ENCODE measurements around the gene LY6G6C. TPM values are rescaled to one million over a fixed set of nuclear protein-coding genes. Genes with fewer than 3 reads are reported as not detected.

Gene LY6G6C
- total RNA-seq, 2 donors from 2014 or later, result not detected

- no peaks in the 10 kb centered on the region for H3K27me3 Mint-ChIP-seq
- peaks cover 5% of the 10 kb centered on the region for H3K36me3 Mint-ChIP-seq (ENCODE audit: low read depth)
- H3K9me3 ChIP-seq (ENCODE audit: control insufficient read depth, low read length, poor library complexity, severe bottlenecking), result no peaks in the 10 kb centered on the region
- H3K27ac Mint-ChIP-seq, result no peak overlapping the region
- peaks cover 8% of the 10 kb centered on the region for H3K4me1 Mint-ChIP-seq
- DNase-seq (no peak), ATAC-seq (no peak)
- no peak overlapping the region for H3K4me3 Mint-ChIP-seq
Measured at GRCh38 chr6:31687321-31687720, 34.2 kb downstream of the LY6G6C start.

DNA sequence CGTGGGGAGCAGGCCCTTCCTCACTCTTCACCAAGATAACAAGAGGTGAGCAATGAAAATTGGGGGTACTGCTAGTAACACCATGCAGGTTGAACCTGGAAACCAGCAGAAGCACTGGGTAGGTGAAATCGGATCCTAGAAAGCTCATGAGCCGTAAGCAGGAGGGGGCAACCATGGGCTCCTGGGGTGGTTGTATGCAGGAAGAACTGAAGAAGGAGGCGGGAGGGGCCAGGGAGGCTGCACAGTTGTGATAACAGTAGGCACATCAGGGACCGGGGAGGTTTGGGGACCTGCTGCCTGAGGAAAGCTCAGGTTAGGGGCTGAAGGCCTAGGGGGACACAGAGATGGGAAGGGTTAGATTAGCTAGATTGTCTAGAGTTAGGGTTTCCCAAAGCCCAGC lies 35.1 kb downstream of the LY6G6C start:
- H3K27me3 Mint-ChIP-seq, result no peaks in the 10 kb centered on the region
- DNase-seq, result no peak
- no peak overlapping the region for H3K4me3 Mint-ChIP-seq
- peak overlapping the region; percentile 84 for H3K27ac Mint-ChIP-seq
- no peaks in the 10 kb centered on the region for H3K9me3 ChIP-seq (ENCODE audit: control insufficient read depth, low read length, poor library complexity, severe bottlenecking)
- H3K36me3 Mint-ChIP-seq (ENCODE audit: low read depth), result peaks cover 4% of the 10 kb centered on the region
- H3K4me1 Mint-ChIP-seq, result peaks cover 11% of the 10 kb centered on the region
- no peak for ATAC-seq

DNA sequence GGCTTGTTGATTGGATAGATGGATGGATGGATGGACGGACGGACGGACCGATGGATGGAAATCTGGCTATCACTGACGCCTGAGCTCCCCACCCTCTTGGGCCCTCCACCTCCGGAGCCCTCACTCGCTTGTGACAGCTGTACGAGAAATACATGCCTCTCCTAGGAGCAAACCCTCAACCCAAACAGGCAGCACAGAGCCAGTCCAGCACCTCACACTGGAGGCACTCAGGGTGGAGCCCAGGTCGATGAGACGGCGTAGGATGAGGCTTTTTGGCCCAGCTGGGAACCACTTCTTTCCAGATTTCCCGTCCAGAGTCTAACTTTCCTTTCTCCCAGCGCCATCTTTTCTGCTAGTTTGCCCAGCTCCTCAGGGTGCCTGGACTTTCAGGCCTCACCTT lies 38.0 kb downstream of the LY6G6C start:
- no peak for DNase-seq
- Mint-ChIP-seq H3K36me3 (ENCODE audit: low read depth) (peaks cover 4% of the 10 kb centered on the region), H3K4me3 (no peak overlapping the region), H3K4me1 (peaks cover 26% of the 10 kb centered on the region), H3K27ac (no peak overlapping the region), H3K27me3 (no peaks in the 10 kb centered on the region)
- H3K9me3 ChIP-seq (ENCODE audit: control insufficient read depth, low read length, poor library complexity, severe bottlenecking), result no peaks in the 10 kb centered on the region
- no peak for ATAC-seq

DNA sequence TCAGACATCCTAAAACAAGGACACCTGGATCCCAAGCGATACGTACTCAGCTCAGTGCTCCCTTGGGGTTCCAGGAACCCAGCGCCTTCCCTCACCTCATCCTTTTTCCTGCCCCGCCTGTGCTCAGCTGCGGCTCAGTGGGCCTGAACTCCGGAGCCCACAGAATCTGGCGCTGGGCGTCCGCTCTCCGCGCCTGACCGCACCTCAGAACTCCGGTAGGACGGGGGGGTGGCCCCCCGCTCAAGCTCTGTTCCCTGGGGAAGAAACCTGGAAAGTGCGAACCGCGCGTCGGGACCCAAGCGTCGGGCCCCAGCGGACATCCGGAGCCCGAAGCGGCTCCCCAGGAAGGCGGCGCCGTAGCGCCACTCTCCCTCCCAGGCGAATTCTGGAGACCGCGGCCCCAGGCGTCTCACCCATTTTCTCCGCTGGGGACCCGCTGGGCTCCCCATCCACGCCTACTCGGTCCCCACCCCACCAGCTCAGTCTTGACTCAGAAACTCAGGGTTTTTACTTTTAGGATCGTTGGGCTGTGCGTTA lies 40.3 kb downstream of the LY6G6C start:
- DNase-seq (peak in 1 of 3 donors; percentile 25), ATAC-seq (peak; percentile 66)
- Mint-ChIP-seq H3K4me3 (peak overlapping the region; percentile 93), H3K27ac (peak overlapping the region; percentile 96), H3K4me1 (peaks cover 32% of the 10 kb centered on the region), H3K27me3 (no peaks in the 10 kb centered on the region), H3K36me3 (ENCODE audit: low read depth) (peaks cover 1% of the 10 kb centered on the region)
- no peaks in the 10 kb centered on the region for H3K9me3 ChIP-seq (ENCODE audit: control insufficient read depth, low read length, poor library complexity, severe bottlenecking)

DNA sequence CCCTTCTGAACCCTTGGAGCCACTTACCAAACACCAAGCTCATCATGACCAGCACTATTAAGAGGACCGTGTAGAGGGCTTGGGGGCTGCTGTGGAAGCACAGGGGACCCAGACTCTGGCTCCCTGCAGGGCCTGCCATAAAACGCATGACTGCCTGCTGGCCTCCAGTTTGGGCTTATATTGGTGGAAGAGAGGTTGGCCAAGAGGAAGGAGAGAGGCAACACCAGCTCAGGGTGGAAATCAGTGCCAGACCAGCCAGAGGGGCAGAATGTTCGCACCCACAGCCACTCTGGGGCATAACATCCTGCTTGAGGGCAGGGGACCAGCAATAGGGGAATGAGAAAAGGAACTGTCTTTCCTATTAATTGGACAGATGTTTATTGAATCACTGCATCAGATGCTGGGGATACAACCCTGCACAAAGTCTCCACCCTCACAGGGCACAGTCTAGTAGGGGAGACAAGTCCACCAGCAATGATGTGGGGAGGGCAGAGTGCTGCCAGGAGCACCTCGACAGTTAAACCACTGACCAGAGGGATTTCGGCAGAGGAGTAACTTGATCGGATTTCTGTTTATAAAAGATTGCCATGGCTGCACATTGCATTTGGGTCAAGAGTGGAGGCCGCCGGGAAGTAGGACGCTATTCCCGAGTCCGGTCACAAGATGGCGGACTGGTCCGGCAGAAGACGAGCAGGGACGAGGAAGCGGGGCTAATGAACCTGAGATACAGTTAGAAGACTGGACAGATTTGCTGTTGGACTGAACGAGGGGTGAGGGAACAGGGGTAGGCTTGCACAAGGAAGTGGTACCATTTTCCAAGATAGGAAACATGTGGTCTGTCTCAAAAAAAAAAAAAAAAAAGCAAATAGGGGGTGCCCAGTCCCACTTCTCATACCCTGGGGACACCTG lies 41.1 kb downstream of the LY6G6C start, which contains the start of gene LY6G5C:
Gene LY6G5C (minus strand): TSS at position 842 of the 909 bp plus-strand sequence. CDS start 694 bp downstream, at position 148.
- Mint-ChIP-seq H3K36me3 (ENCODE audit: low read depth) (no peaks in the 10 kb centered on the region), H3K27ac (peak within 1 kb of the TSS; percentile 96), H3K4me3 (peak within 1 kb of the TSS; percentile 93), H3K4me1 (peaks cover 31% of the 10 kb centered on the region), H3K27me3 (no peaks in the 10 kb centered on the region)
- ATAC-seq (peak; percentile 77), DNase-seq (peak; percentile 32 to 44 (median 38))
- no peaks in the 10 kb centered on the region for H3K9me3 ChIP-seq (ENCODE audit: control insufficient read depth, low read length, poor library complexity, severe bottlenecking)

DNA sequence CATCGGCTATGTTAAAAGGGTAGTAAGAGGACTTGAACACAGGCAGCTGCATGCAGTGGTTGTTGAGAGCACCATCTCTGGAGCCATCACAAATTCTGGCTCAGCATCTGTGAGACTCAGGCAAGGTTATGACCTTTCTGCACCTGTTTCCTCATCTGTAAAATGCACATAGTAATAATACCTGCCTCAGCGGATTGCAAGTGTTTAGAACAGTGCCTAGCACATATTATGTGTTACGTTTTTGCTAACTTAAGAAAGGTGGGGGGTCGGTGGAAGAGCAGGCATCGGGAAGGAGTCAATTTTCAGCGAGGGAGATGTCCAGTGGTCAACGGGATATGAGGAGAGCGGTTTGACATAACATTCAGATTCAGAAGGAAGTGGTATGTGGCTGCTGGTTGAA lies 43.6 kb downstream of the LY6G6C start:
- H3K27me3 Mint-ChIP-seq, result no peaks in the 10 kb centered on the region
- no peaks in the 10 kb centered on the region for H3K9me3 ChIP-seq (ENCODE audit: control insufficient read depth, low read length, poor library complexity, severe bottlenecking)
- H3K36me3 Mint-ChIP-seq (ENCODE audit: low read depth), result peaks cover 2% of the 10 kb centered on the region
- H3K4me3 Mint-ChIP-seq, result no peak overlapping the region
- H3K27ac Mint-ChIP-seq, result peak overlapping the region; percentile 67
- no peak for DNase-seq
- peaks cover 31% of the 10 kb centered on the region for H3K4me1 Mint-ChIP-seq
- ATAC-seq, result no peak

DNA sequence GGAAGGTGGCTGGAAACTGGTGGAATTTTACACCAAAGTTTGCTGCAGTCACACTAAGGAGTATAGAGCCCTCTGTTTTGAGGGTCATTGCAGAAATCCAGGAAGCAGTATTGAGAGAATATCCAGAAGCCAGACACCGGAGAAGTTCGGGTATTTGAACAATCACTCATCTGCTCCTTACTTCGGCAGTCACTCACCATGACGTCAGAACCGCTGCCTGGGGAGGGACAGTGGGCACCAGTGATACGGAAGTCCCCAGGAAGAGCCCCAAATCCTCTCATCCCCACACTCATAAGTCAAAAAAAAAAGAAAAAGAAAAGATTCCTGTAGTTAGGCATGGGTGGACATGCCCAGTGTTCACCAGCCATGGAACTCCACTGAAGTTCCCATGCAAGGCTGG lies 44.6 kb downstream of the LY6G6C start:
- no peak for ATAC-seq
- H3K4me3 Mint-ChIP-seq, result peak overlapping the region; percentile 56
- DNase-seq, result no peak
- H3K9me3 ChIP-seq (ENCODE audit: control insufficient read depth, low read length, poor library complexity, severe bottlenecking), result no peaks in the 10 kb centered on the region
- peaks cover 5% of the 10 kb centered on the region for H3K36me3 Mint-ChIP-seq (ENCODE audit: low read depth)
- peaks cover 29% of the 10 kb centered on the region for H3K4me1 Mint-ChIP-seq
- no peak overlapping the region for H3K27ac Mint-ChIP-seq
- no peaks in the 10 kb centered on the region for H3K27me3 Mint-ChIP-seq

DNA sequence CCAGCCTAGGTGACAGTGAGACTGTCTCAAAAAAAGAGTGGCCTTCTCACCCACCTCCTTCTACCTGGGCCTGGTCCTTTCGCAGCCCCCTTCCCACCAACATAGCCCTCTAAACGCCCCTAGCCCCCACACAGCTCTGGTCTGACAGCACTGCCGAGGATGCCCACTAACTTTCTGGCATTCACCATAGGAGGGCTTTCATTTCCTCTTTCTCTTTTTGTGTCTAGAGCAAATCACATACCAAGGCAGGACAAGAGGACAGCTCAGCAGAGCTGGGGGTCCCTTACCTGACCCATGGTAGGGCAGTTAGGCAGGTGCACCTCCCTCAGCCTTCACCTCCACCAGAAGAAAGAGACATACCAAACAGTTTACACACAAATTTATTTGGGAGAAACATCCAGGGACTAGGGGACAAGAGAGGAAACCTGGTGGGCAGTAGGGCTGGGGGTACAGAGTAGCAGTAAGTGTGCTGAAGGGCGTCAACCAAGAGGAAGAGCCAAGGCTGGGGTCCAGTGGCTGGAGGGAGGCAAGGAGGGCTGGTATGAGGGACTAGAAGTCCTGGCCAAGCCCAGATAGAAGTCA lies 45.1 kb downstream of the LY6G6C start:
- no peaks in the 10 kb centered on the region for H3K27me3 Mint-ChIP-seq
- H3K9me3 ChIP-seq (ENCODE audit: control insufficient read depth, low read length, poor library complexity, severe bottlenecking), result no peaks in the 10 kb centered on the region
- H3K36me3 Mint-ChIP-seq (ENCODE audit: low read depth), result peaks cover 5% of the 10 kb centered on the region
- peak overlapping the region; percentile 56 for H3K4me3 Mint-ChIP-seq
- H3K4me1 Mint-ChIP-seq, result peaks cover 27% of the 10 kb centered on the region
- DNase-seq (no peak), ATAC-seq (no peak)
- H3K27ac Mint-ChIP-seq, result no peak overlapping the region

DNA sequence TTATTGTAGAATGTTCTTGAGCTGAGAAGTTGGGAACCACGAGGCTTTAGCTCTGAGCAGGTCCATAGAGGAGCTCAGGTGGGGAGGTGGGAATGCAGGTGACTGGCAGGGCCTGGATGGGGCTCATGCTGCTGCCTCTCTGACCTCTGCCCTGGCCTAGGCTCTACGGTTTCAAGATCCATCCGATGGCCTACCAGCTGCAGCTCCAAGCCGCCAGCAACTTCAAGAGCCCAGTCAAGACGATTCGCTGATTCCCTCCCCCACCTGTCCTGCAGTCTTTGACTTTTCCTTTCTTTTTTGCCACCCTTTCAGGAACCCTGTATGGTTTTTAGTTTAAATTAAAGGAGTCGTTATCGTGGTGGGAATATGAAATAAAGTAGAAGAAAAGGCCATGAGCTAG lies 51.9 kb downstream of the LY6G6C start, which contains the start of gene LY6G5B:
Gene LY6G5B (plus strand): TSS at position 301 of the 400 bp plus-strand sequence. CDS start 975 bp downstream, outside the sequence.
- H3K36me3 Mint-ChIP-seq (ENCODE audit: low read depth), result peaks cover 8% of the 10 kb centered on the region
- no peaks in the 10 kb centered on the region for H3K9me3 ChIP-seq (ENCODE audit: control insufficient read depth, low read length, poor library complexity, severe bottlenecking)
- no peak within 1 kb of the TSS for H3K4me3 Mint-ChIP-seq
- no peak within 1 kb of the TSS for H3K27ac Mint-ChIP-seq
- ATAC-seq (no peak), DNase-seq (no peak)
- peaks cover 16% of the 10 kb centered on the region for H3K4me1 Mint-ChIP-seq
- H3K27me3 Mint-ChIP-seq, result no peaks in the 10 kb centered on the region

Other genes starting within 250 kb of the LY6G6C start
- gene MICB, start 223.6 kb downstream of the LY6G6C start, total RNA-seq, result 10 to 100 TPM; 16.5 to 17.6 TPM
- gene MCCD1, start 192.8 kb downstream of the LY6G6C start, total RNA-seq, result not detected
- 100 to 1,000 TPM; 496 to 507 TPM for gene DDX39B, start 179.7 kb downstream of the LY6G6C start, total RNA-seq
- gene ATP6V1G2, start 175.1 kb downstream of the LY6G6C start, total RNA-seq, result 1 to 10 TPM; 1.4 to 2.0 TPM
- gene NFKBIL1, start 174.1 kb downstream of the LY6G6C start, total RNA-seq, result 1 to 10 TPM; 5.5 to 6.4 TPM
- 10 to 100 TPM; 19.9 to 26.0 TPM for gene LTA, start 149.5 kb downstream of the LY6G6C start, total RNA-seq
- 10 to 100 TPM; 28.9 to 33.6 TPM for gene TNF, start 146.2 kb downstream of the LY6G6C start, total RNA-seq
- gene LTB, start 139.3 kb downstream of the LY6G6C start, total RNA-seq, result 100 to 1,000 TPM; 791 to 891 TPM
- gene LST1, start 135.5 kb downstream of the LY6G6C start, total RNA-seq, result 10 to 100 TPM; 30.6 to 42.6 TPM
- gene NCR3, start 128.7 kb downstream of the LY6G6C start, total RNA-seq, result 1 to 10 TPM; 5.7 to 8.2 TPM
- 10 to 100 TPM in 1 of 2 donors, 1 to 10 TPM in 1; 8.1 to 13.2 TPM for gene AIF1, start 106.5 kb downstream of the LY6G6C start, total RNA-seq
- 100 to 1,000 TPM; 210 to 213 TPM for gene PRRC2A, start 101.0 kb downstream of the LY6G6C start, total RNA-seq
- 100 to 1,000 TPM; 229 to 233 TPM for gene BAG6, start 69.1 kb downstream of the LY6G6C start, total RNA-seq
- gene APOM, start 65.9 kb downstream of the LY6G6C start, total RNA-seq, result 1 to 10 TPM; 2.9 to 4.0 TPM
- gene C6orf47, start 61.0 kb downstream of the LY6G6C start, total RNA-seq, result 10 to 100 TPM; 13.3 to 16.9 TPM
- gene GPANK1, start 56.7 kb downstream of the LY6G6C start, total RNA-seq, result 10 to 100 TPM in 1 of 2 donors, 1 to 10 TPM in 1; 9.2 to 11.9 TPM
- gene CSNK2B, start 55.7 kb downstream of the LY6G6C start, total RNA-seq, result 100 to 1,000 TPM; 104 to 107 TPM
- 10 to 100 TPM; 27.6 to 32.7 TPM for gene LY6G5B, start 51.8 kb downstream of the LY6G6C start, total RNA-seq
- 1 to 10 TPM; 3.8 to 4.6 TPM for gene LY6G5C, start 40.7 kb downstream of the LY6G6C start, total RNA-seq
- gene ABHD16A, start 18.4 kb downstream of the LY6G6C start, total RNA-seq, result 10 to 100 TPM; 57.8 to 75.1 TPM
- 10 to 100 TPM in 1 of 2 donors, 1 to 10 TPM in 1; 1.6 to 29.1 TPM for gene LY6G6F, start 14.9 kb downstream of the LY6G6C start, total RNA-seq
- gene LY6G6D, start 6.4 kb downstream of the LY6G6C start, total RNA-seq, result not detected
- gene MPIG6B, start 1.6 kb upstream of the LY6G6C start, total RNA-seq, result 100 to 1,000 TPM in 1 of 2 donors, 1 to 10 TPM in 1; 3.4 to 129 TPM
- gene DDAH2, start 7.6 kb upstream of the LY6G6C start, total RNA-seq, result 1 to 10 TPM; 4.7 to 7.3 TPM
- gene CLIC1, start 14.8 kb upstream of the LY6G6C start, total RNA-seq, result 100 to 1,000 TPM; 145 to 152 TPM
- gene MSH5, start 18.3 kb upstream of the LY6G6C start, total RNA-seq, result 10 to 100 TPM; 12.9 to 18.3 TPM
- gene SAPCD1, start 40.9 kb upstream of the LY6G6C start, total RNA-seq, result 1 to 10 TPM; 3.6 to 4.2 TPM
- gene VWA7, start 55.6 kb upstream of the LY6G6C start, total RNA-seq, result 1 to 10 TPM; 2.8 to 2.9 TPM
- 10 to 100 TPM; 58.0 to 73.7 TPM for gene VARS1, start 74.0 kb upstream of the LY6G6C start, total RNA-seq
- gene LSM2, start 85.2 kb upstream of the LY6G6C start, total RNA-seq, result 10 to 100 TPM; 20.9 to 22.5 TPM
- gene HSPA1L, start 93.5 kb upstream of the LY6G6C start, total RNA-seq, result 1 to 10 TPM; 3.4 to 3.5 TPM
- gene HSPA1A, start 93.8 kb upstream of the LY6G6C start, total RNA-seq, result 10 to 100 TPM; 15.1 to 20.2 TPM
- gene HSPA1B, start 106.0 kb upstream of the LY6G6C start, total RNA-seq, result 10 to 100 TPM; 18.0 to 20.5 TPM
- 10 to 100 TPM; 27.1 to 29.6 TPM for gene NEU1, start 141.1 kb upstream of the LY6G6C start, total RNA-seq
- under 1 TPM; 0.10 to 0.13 TPM for gene SLC44A4, start 157.3 kb upstream of the LY6G6C start, total RNA-seq
- 10 to 100 TPM; 40.4 to 46.2 TPM for gene EHMT2, start 176.0 kb upstream of the LY6G6C start, total RNA-seq
- under 1 TPM; 0.50 to 0.96 TPM for gene ZBTB12, start 180.3 kb upstream of the LY6G6C start, total RNA-seq
- 1 to 10 TPM in 1 of 2 donors, not detected in 1; 2.1 TPM for gene C2, start 206.0 kb upstream of the LY6G6C start, total RNA-seq
- gene CFB, start 224.3 kb upstream of the LY6G6C start, total RNA-seq, result under 1 TPM in 1 of 2 donors, not detected in 1; 0.65 TPM
- 10 to 100 TPM; 45.8 to 46.2 TPM for gene NELFE, start 237.2 kb upstream of the LY6G6C start, total RNA-seq
- gene SKIC2, start 237.4 kb upstream of the LY6G6C start, total RNA-seq, result 10 to 100 TPM; 85.5 to 94.5 TPM